Suppressor macrophage (primary cell): Measurements from ENCODE around the gene RPRM.
"Not testable (repeated sequence)": the region's sequence is repeated elsewhere in the genome, so short reads cannot be mapped to it uniquely, and the experiment has no call there.

Experiments used
- DNase-seq, 4 experiments: peaks; one replicate each; pipeline ENCODE4 v3.0.0-alpha.2; 2020 to 2022

The RPRM gene

DNA sequence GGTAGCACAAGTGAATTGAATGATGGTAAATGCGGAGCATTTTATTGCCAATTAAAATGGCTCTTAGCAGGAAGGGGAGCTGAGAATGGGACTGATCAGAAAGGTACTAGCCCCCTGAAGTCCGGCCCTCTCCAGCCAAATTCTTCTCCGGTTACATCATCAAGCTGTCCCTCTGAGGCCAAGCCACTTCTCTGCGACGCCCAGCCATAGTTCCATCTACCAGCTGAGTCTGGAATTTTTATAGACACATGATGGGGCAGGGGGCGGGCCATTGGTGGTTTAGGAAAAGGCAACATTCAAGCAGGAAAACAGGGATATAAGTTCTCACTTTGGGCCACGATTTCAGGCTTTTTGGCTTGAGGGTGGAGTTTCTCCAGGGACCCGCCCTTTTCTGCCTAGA, 22.7 kb downstream of the RPRM start:
- DNase-seq = no peak

DNA sequence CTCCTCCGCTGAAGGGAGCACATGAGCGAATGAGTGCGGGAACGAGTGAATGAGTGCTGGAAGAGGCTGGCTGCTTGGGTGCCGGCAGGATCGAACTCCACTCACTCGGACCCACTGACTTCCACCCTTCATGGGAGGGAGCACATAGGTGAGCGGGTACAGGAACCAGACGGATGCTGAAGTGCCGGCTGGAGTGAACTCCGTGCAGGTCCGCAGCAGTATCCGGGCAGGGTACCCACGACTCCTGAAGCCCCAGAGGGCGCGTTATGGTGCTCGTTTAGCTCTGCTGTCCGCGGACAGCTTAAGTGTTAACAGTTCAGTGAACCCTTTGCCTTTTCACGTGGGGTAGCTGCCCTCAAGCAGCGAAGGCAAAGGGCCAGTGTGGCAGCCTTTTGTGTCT, 23.2 kb downstream of the RPRM start:
- no peak for DNase-seq

DNA sequence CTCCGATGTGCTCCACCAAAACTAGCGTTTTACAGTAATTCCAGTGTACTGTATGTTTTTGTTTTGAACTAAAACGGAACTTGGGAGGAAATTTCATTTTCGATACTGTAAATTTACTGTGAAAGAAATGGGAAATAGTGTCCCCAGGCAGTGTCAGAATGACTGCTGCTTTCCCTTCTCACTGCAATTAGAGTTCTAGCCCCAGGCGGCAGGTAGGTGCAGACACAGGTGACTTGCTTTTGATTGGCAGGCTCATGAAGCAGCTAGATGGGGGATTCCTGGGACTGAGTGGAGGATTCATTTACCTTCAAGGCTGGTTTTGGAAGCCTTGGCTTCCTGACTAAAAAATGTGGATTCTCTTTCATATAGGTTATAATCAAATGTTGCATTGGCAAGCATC, 27.0 kb downstream of the RPRM start:
- no peak for DNase-seq

GRCh38 chr2:153443106-153443505, 35.5 kb downstream of the RPRM start:
- no peak for DNase-seq

DNA sequence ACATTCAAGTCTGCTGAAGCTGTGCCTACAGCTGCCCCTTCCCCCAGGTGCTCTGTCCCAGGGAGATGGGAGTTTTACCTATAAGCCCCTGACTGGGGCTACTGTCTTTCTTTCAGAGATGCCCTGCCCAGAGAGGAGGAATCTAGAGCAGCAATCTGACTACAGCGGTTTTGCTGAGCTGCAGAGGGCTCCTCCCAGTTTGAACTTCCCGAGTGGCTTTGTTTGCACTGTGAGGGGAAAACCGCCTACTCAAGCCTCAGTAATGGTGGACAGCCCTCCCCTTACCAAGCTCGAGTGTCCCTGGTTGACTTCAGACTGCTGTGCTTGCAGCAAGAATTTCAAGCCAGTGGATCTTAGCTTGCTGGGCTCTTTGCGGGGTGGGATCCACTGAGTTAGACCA, 35.9 kb downstream of the RPRM start:
- not testable (repeated sequence) for DNase-seq

- not testable (repeated sequence) for DNase-seq
Observed at GRCh38 chr2:153440090-153440489, 38.5 kb downstream of the RPRM start.

DNA sequence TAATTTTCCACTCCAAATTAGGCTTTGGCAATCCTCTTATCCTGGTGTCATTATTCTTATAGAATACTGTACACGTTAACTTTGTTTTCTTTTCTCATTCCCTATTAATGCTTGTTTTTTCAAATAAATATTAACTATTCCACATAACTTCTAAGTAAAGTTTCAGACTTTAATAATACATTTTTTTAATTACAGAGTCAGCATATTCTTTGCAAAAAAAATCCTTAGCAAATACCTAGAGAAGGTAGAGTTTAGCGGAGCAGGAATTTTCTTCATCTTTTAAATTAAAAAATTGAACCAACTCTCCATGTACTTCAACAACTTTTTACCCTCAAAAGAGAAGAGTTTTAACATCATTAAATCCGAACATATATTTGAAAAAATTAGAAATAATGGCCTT, 45.2 kb downstream of the RPRM start:
- no peak for DNase-seq

DNA sequence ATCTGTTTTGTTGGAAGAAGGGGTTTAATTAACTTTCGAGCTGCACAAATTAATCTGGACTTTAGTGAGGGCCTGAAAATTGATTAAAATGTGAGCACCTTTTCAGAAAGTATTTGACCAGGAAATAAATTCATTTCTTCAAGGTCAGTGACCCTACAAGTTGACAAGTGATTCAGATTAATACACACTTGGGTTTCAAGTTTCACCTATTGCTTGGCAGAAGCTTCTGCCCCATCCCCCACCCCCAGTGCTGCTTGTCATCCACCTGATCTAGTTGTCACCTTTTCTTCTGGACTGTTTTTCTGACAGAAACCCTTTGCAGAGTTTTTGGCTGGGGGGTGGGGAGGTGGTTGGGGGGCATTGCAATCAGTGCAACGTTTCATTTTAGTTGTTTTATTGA, 46.2 kb downstream of the RPRM start:
- DNase-seq = no peak

- no peak for DNase-seq
Observed at GRCh38 chr2:153431114-153431513, 47.4 kb downstream of the RPRM start.
